Gastrocnemius medialis (tissue), 4 donors: Measurements from ENCODE around the gene NRM. TPM values are rescaled to one million over a fixed set of nuclear protein-coding genes. Genes with fewer than 3 reads are reported as not detected.

Experiments used
- ATAC-seq, 2 donors: fragments of 150-250 bp; one replicate each; pipeline ENCODE4 v1.9.1; 2016
- DNase-seq, 2 donors: peaks; one replicate each; pipeline ENCODE4 v3.0.0-alpha.2; 2019
- H3K27ac ChIP-seq, 4 donors: fragments of 200-600 bp; sonication (generic); 1 replicate in 1 of 4; 2 replicates in 3 of 4; pipeline ENCODE4 v1.5.1; 2016 to 2018; ENCODE audit warnings: mild to moderate bottlenecking in 2 of 4, moderate library complexity in 1 of 4
- H3K27me3 ChIP-seq, 3 donors: fragments of 200-600 bp; sonication (generic) in 2 of 3; 1 replicate in 1 of 3; 2 replicates in 2 of 3; pipeline versions ENCODE4 v1.5.1 to v1.6.0; 2016 to 2019; ENCODE audit warnings: mild to moderate bottlenecking in 1 of 3, moderate library complexity in 1 of 3
- H3K36me3 ChIP-seq, 2 donors: fragments of 200-600 bp; sonication (generic) in 1 of 2; one replicate each; pipeline ENCODE4 v1.5.1; 2017 to 2018
- H3K4me1 ChIP-seq, 2 donors: fragments of 200-600 bp; sonication (generic) in 1 of 2; one replicate each; pipeline ENCODE4 v1.5.1; 2016 to 2017; ENCODE audit warnings: mild to moderate bottlenecking in 2 of 2
- H3K4me3 ChIP-seq, 4 donors: fragments of 200-600 bp; sonication (generic) in 3 of 4; 1 replicate in 1 of 4; 2 replicates in 3 of 4; pipeline ENCODE4 v1.5.1; 2016 to 2019; ENCODE audit warnings: mild to moderate bottlenecking in 2 of 4
- H3K9me3 ChIP-seq, 3 donors: fragments of 200-600 bp; sonication (generic) in 2 of 3; 1 replicate in 1 of 3; 2 replicates in 2 of 3; pipeline ENCODE4 v1.5.1; 2016 to 2019
- POLR2A ChIP-seq, 2 donors: fragments of 450-650 bp; IDR thresholded peaks; one replicate each; pipeline ENCODE4 v1.6.1; 2017; ENCODE audit warnings: antibody characterized with exemption in 2 of 2, mild to moderate bottlenecking in 2 of 2, moderate library complexity in 2 of 2
- in situ Hi-C, 4 donors: fragments of 200-750 bp; cut with MboI; loops; one replicate each; pipeline versions ENCODE4 v1.15.0 to v1.8.0; 2017; ENCODE audit warnings: low sequenced_read_pairs in 4 of 4
- intact Hi-C: fragments of 100-400 bp; cut with DNase I; formaldehyde crosslinking; loops from one replicate; pipeline ENCODE4 v1.15.1; 2023; ENCODE audit warnings: low total_unique reads
- total RNA-seq, 4 donors: library from RNA; depleted of rRNA; stranded (reverse); fragments of >200 nt; gene quantifications; one replicate each; pipeline versions ENCODE4 v1.1.0 to v1.2.3, GENCODE V29; 2016
- TF ChIP-seq, protein P1 (sequence below), 5 experiments: fragments of 450-650 bp in 3 of 5; fragments of 200-600 bp in 2 of 5; sonication (generic) in 2 of 5; IDR thresholded peaks in 4 of 5; conservative IDR thresholded peaks in 1 of 5; 1 replicate in 4 of 5; 2 replicates in 1 of 5; pipeline ENCODE4 v1.5.1; 2016 to 2019; ENCODE audit warnings: antibody characterized with exemption in 5 of 5, mild to moderate bottlenecking in 3 of 5, moderate library complexity in 3 of 5

The NRM gene
- total RNA-seq, 4 donors from 2014 or later = 0.32 to 2.0 (median 1.4) TPM

GRCh38 chr6:30703011-30703410 lies 12.2 kb upstream of the NRM start:
- DNase-seq (no peak), ATAC-seq (no peak)
- in situ Hi-C loops = no loop called here

DNA sequence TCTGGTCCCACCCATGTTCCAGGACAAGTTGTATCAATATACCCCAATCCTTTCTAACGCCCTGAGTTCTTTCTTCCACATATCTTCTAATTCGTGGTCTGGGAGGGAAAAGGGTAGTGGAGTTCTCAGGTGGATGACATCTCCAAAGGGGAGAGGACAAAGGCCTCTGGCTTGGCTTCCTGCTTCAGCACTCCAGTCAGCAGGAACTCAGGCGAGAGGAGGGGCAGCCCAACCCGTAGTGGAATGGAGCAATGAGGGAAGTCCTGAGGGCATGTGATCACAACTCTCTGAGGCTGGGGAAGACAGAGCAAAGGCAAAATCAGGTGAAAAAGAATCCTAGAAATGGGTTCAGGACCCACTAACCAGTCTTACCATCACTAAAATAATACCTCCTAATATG lies 9.6 kb upstream of the NRM start:
- Histone ChIP-seq H3K27me3 (no peaks in the 10 kb centered on the region), H3K9me3 (no peaks in the 10 kb centered on the region), H3K36me3 (peaks cover 0 to 36% of the 10 kb centered on the region in 2 donors), H3K4me1 (peaks cover 3 to 12% of the 10 kb centered on the region in 2 donors), H3K4me3 (no peak overlapping the region), H3K27ac (no peak overlapping the region)
- no peak for DNase-seq
- in situ Hi-C loops = no loop called here
- intact Hi-C loops = loop anchor here (2.0 kb wide), 1 partner anchor 14 kb away; no protein-coding TSS in a partner anchor
- TF ChIP-seq, protein P1, sequence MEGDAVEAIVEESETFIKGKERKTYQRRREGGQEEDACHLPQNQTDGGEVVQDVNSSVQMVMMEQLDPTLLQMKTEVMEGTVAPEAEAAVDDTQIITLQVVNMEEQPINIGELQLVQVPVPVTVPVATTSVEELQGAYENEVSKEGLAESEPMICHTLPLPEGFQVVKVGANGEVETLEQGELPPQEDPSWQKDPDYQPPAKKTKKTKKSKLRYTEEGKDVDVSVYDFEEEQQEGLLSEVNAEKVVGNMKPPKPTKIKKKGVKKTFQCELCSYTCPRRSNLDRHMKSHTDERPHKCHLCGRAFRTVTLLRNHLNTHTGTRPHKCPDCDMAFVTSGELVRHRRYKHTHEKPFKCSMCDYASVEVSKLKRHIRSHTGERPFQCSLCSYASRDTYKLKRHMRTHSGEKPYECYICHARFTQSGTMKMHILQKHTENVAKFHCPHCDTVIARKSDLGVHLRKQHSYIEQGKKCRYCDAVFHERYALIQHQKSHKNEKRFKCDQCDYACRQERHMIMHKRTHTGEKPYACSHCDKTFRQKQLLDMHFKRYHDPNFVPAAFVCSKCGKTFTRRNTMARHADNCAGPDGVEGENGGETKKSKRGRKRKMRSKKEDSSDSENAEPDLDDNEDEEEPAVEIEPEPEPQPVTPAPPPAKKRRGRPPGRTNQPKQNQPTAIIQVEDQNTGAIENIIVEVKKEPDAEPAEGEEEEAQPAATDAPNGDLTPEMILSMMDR (IDR thresholded peaks at IDR 0.05 in 4 of 5, conservative IDR thresholded peaks at IDR 0.05 in 1 of 5) = no peak
- no peak for TF ChIP-seq POLR2A (IDR thresholded peaks at IDR 0.05)
- no peak for ATAC-seq

More at GRCh38 chr6:30703011-30703410, 12.2 kb upstream of the NRM start:
- Histone ChIP-seq H3K27ac (no peak overlapping the region), H3K9me3 (no peaks in the 10 kb centered on the region), H3K36me3 (peaks cover 0 to 50% of the 10 kb centered on the region in 2 donors), H3K27me3 (no peaks in the 10 kb centered on the region), H3K4me1 (peaks cover 7 to 10% of the 10 kb centered on the region in 2 donors), H3K4me3 (no peak overlapping the region)
- intact Hi-C loops = no loop called here
- TF ChIP-seq POLR2A (IDR thresholded peaks at IDR 0.05) = no peak
- TF ChIP-seq, protein P1 (IDR thresholded peaks at IDR 0.05 in 4 of 5, conservative IDR thresholded peaks at IDR 0.05 in 1 of 5) = no peak

DNA sequence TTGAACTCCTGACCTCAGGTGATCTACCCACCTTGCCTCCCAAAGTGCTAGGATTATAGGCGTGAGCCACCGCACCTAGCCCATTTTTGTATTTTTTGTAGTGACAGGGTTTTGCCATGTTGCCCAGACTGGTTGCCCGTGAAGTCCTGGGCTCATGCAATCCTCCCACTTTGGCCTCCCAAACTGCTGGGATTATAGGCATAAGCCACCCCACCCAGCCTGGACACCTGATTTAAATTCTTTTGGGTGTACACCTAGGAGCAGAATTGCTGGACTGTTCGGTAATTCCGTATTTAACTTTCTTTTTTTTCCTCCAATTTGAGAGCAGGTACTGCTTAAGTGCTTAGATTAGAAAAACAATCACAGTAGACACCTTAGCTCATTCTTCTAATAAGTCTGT lies 5.6 kb upstream of the NRM start:
- TF ChIP-seq, protein P1 (IDR thresholded peaks at IDR 0.05 in 4 of 5, conservative IDR thresholded peaks at IDR 0.05 in 1 of 5) = no peak
- no peak for TF ChIP-seq POLR2A (IDR thresholded peaks at IDR 0.05)
- ATAC-seq (no peak), DNase-seq (no peak)
- Histone ChIP-seq H3K27ac (no peak overlapping the region), H3K9me3 (no peaks in the 10 kb centered on the region), H3K4me1 (peaks cover 0 to 8% of the 10 kb centered on the region in 2 donors), H3K4me3 (no peak overlapping the region), H3K27me3 (no peaks in the 10 kb centered on the region), H3K36me3 (peaks cover 0 to 14% of the 10 kb centered on the region in 2 donors)
- intact Hi-C loops = no loop called here
- in situ Hi-C loops = no loop called here

GRCh38 chr6:30691208-30691847 lies 544 bp upstream of the NRM start:
- ATAC-seq (no peak), DNase-seq (no peak)
- intact Hi-C loops = loop anchor here (1.0 to 2.0 kb wide), 2 partner anchors 19 to 26 kb away; partner anchors contain the start of genes DHX16 and MDC1
- Histone ChIP-seq H3K4me3 (peak overlapping the region; percentile 72 to 91 (median 76)), H3K4me1 (peaks cover 28 to 41% of the 10 kb centered on the region in 2 donors), H3K27me3 (no peaks in the 10 kb centered on the region), H3K27ac (peak overlapping the region; percentile 93 to 99 (median 97)), H3K9me3 (no peaks in the 10 kb centered on the region), H3K36me3 (no peaks in the 10 kb centered on the region)
- no peak for TF ChIP-seq POLR2A (IDR thresholded peaks at IDR 0.05)
- TF ChIP-seq, protein P1 (IDR thresholded peaks at IDR 0.05 in 4 of 5, conservative IDR thresholded peaks at IDR 0.05 in 1 of 5) = no peak
- in situ Hi-C loops = no loop called here
